ENCODE results near the gene DCAF7. TPM values are rescaled to one million over a fixed set of nuclear protein-coding genes. Genes with fewer than 3 reads are reported as not detected.

Gene DCAF7
- polyA plus RNA-seq, 3 donors, result 41.9 to 89.4 (median 58.1) TPM

GRCh38 chr17:63524051-63524450 is 26.2 kb upstream of the DCAF7 start:
- Histone ChIP-seq H3K4me2 (replicated peaks; ENCODE audit: extremely low read depth, low read length, poor library complexity, severe bottlenecking) (no peak overlapping the region), H3K36me3 (replicated peaks in 1 of 2; ENCODE audit: control insufficient read depth in 1 of 2, insufficient read depth in 2 of 2, low read length in 2 of 2) (no peaks in the 10 kb centered on the region), H3K4me3 (replicated peaks in 1 of 3; ENCODE audit: low read depth in 2 of 3, low read length in 3 of 3) (no peak overlapping the region), H3K9ac (ENCODE audit: insufficient read depth, low read length, poor library complexity, severe bottlenecking) (no peak overlapping the region), H3K27ac (ENCODE audit: low read depth in 1 of 2, low read length in 2 of 2) (no peak overlapping the region), H4K20me1 (ENCODE audit: insufficient read depth, low read length) (no peaks in the 10 kb centered on the region), H2AFZ (ENCODE audit: insufficient read depth, low read depth, low read length, poor library complexity, severe bottlenecking) (no peak overlapping the region), H3K79me2 (ENCODE audit: insufficient read depth, low read length) (no peaks in the 10 kb centered on the region), H3K4me1 (ENCODE audit: control insufficient read depth in 1 of 2, insufficient read depth in 2 of 2, low read length in 2 of 2) (no peaks in the 10 kb centered on the region), H3K27me3 (ENCODE audit: control insufficient read depth in 2 of 2, insufficient read depth in 2 of 2, low read length in 2 of 2) (peaks cover 0 to 24% of the 10 kb centered on the region in 2 donors), H3K9me3 (replicated peaks in 1 of 2; ENCODE audit: control insufficient read depth in 1 of 2, insufficient read depth in 1 of 2, low read length in 2 of 2) (no peaks in the 10 kb centered on the region)
- DNase-seq, result no peak
- Mint-ChIP-seq H3K4me3 (peak overlapping the region in 1 of 2 donors; percentile 77), H3K36me3 (no peaks in the 10 kb centered on the region), H3K27ac (no peak overlapping the region), H3K4me1 (peaks cover 2% of the 10 kb centered on the region), H3K9me3 (peaks cover 0 to 5% (median 3%) of the 10 kb centered on the region in 7 donors), H3K27me3 (ENCODE audit: low read depth in 3 of 3) (peaks cover 19 to 37% (median 29%) of the 10 kb centered on the region in 3 donors)
- intact Hi-C loops (cut with micrococcal nuclease), result no loop called here
- TF ChIP-seq CTCF (IDR thresholded peaks at IDR 0.05), result no peak
- 100% methylated on average over 4 of the region's 14 CpGs for WGBS (ENCODE audit: insufficient coverage)

- intact Hi-C loops (cut with micrococcal nuclease), result no loop called here
- H2AFZ ChIP-seq (ENCODE audit: insufficient read depth, low read depth, low read length, poor library complexity, severe bottlenecking), result no peak overlapping the region
- no peaks in the 10 kb centered on the region for H4K20me1 ChIP-seq (ENCODE audit: insufficient read depth, low read length)
- H3K36me3 Mint-ChIP-seq, result no peaks in the 10 kb centered on the region
- H3K27ac Mint-ChIP-seq, result no peak overlapping the region
- H3K9me3 Mint-ChIP-seq, result peaks cover 0 to 4% (median 2%) of the 10 kb centered on the region in 7 donors
- no peak overlapping the region for H3K9ac ChIP-seq (ENCODE audit: insufficient read depth, low read length, poor library complexity, severe bottlenecking)
- WGBS (ENCODE audit: insufficient coverage), result 71% methylated on average over 4 of the region's 6 CpGs
- no peaks in the 10 kb centered on the region for H3K79me2 ChIP-seq (ENCODE audit: insufficient read depth, low read length)
- peaks cover 2% of the 10 kb centered on the region for H3K4me1 Mint-ChIP-seq
- no peak for TF ChIP-seq CTCF (IDR thresholded peaks at IDR 0.05)
- H3K27me3 ChIP-seq (ENCODE audit: control insufficient read depth in 2 of 2, insufficient read depth in 2 of 2, low read length in 2 of 2), result peaks cover 0 to 24% of the 10 kb centered on the region in 2 donors
- no peaks in the 10 kb centered on the region for H3K4me1 ChIP-seq (ENCODE audit: control insufficient read depth in 1 of 2, insufficient read depth in 2 of 2, low read length in 2 of 2)
- no peaks in the 10 kb centered on the region for H3K36me3 ChIP-seq (replicated peaks in 1 of 2; ENCODE audit: control insufficient read depth in 1 of 2, insufficient read depth in 2 of 2, low read length in 2 of 2)
- no peaks in the 10 kb centered on the region for H3K9me3 ChIP-seq (replicated peaks in 1 of 2; ENCODE audit: control insufficient read depth in 1 of 2, insufficient read depth in 1 of 2, low read length in 2 of 2)
- DNase-seq, result no peak
- H3K27ac ChIP-seq (ENCODE audit: low read depth in 1 of 2, low read length in 2 of 2), result no peak overlapping the region
- peaks cover 16 to 37% (median 29%) of the 10 kb centered on the region in 3 donors for H3K27me3 Mint-ChIP-seq (ENCODE audit: low read depth in 3 of 3)
- no peak overlapping the region for H3K4me2 ChIP-seq (replicated peaks; ENCODE audit: extremely low read depth, low read length, poor library complexity, severe bottlenecking)
- H3K4me3 Mint-ChIP-seq, result no peak overlapping the region
- no peak overlapping the region for H3K4me3 ChIP-seq (replicated peaks in 1 of 3; ENCODE audit: low read depth in 2 of 3, low read length in 3 of 3)
These were observed 24.9 kb upstream of the DCAF7 start for GRCh38 chr17:63525190-63525946.

Measured in CD14-positive monocyte (primary cell).